RPMI8226 (cell line): ENCODE data around the gene NBAS.
"Not testable (repeated sequence)": the region's sequence is repeated elsewhere in the genome, so short reads cannot be mapped to it uniquely, and the experiment has no call there.

ENCODE experiments used
- DNase-seq: peaks from one replicate; pipeline ENCODE4 v3.0.0-alpha.2; 2015

Gene NBAS

GRCh38 chr2:15354596-15355366, 206.4 kb downstream of the NBAS start:
- DNase-seq = no peak

- DNase-seq = no peak
Observed at GRCh38 chr2:15352363-15352762, 208.8 kb downstream of the NBAS start.

- no peak for DNase-seq
Observed at GRCh38 chr2:15348636-15349035, 212.5 kb downstream of the NBAS start.

- no peak for DNase-seq
Observed at GRCh38 chr2:15348045-15348444, 213.1 kb downstream of the NBAS start.

- DNase-seq = no peak
Observed at GRCh38 chr2:15346624-15347023, 214.5 kb downstream of the NBAS start.

GRCh38 chr2:15337996-15338666, 223.0 kb downstream of the NBAS start:
- DNase-seq = no peak

GRCh38 chr2:15334644-15335326, 226.3 kb downstream of the NBAS start:
- DNase-seq = no peak

GRCh38 chr2:15331787-15332186, 229.3 kb downstream of the NBAS start:
- no peak for DNase-seq

- DNase-seq = no peak
Observed at GRCh38 chr2:15325296-15325695, 235.8 kb downstream of the NBAS start.

- no peak for DNase-seq
Observed at GRCh38 chr2:15323227-15323626, 237.9 kb downstream of the NBAS start.

- DNase-seq = not testable (repeated sequence)
Observed at GRCh38 chr2:15321481-15321880, 239.7 kb downstream of the NBAS start.

GRCh38 chr2:15316370-15316814, 244.7 kb downstream of the NBAS start:
- DNase-seq = no peak

- DNase-seq = no peak
Observed at GRCh38 chr2:15315411-15315810, 245.7 kb downstream of the NBAS start.

GRCh38 chr2:15313657-15314056, 247.5 kb downstream of the NBAS start:
- no peak for DNase-seq

GRCh38 chr2:15311926-15312325, 249.2 kb downstream of the NBAS start:
- no peak for DNase-seq

- DNase-seq = no peak
Observed at GRCh38 chr2:15311201-15311907, 249.8 kb downstream of the NBAS start.

GRCh38 chr2:15307526-15307925, 253.6 kb downstream of the NBAS start:
- no peak for DNase-seq

- no peak for DNase-seq
Observed at GRCh38 chr2:15306706-15307105, 254.4 kb downstream of the NBAS start.

- no peak for DNase-seq
Observed at GRCh38 chr2:15303874-15304273, 257.3 kb downstream of the NBAS start.

GRCh38 chr2:15302154-15302553, 259.0 kb downstream of the NBAS start:
- no peak for DNase-seq

- DNase-seq = no peak
Observed at GRCh38 chr2:15300624-15301573, 260.2 kb downstream of the NBAS start.

GRCh38 chr2:15299904-15300520, 261.1 kb downstream of the NBAS start:
- DNase-seq = no peak
